Body of pancreas (tissue), 4 donors: ENCODE measurements around the gene PLXNB2.

ENCODE experiments used
- POLR2A ChIP-seq, 3 donors: fragments of 450-650 bp; IDR thresholded peaks; one replicate each; pipeline ENCODE4 v1.6.1; 2016; ENCODE audit warnings: antibody characterized with exemption in 3 of 3, mild to moderate bottlenecking in 2 of 3
- TF ChIP-seq, protein P1 (sequence below), 7 experiments: fragments of 450-650 bp in 4 of 7; fragments of 200-600 bp in 3 of 7; sonication (generic) in 3 of 7; IDR thresholded peaks; one replicate each; pipeline ENCODE4 v1.5.1; 2016 to 2019; ENCODE audit warnings: antibody characterized with exemption in 7 of 7

DNA sequence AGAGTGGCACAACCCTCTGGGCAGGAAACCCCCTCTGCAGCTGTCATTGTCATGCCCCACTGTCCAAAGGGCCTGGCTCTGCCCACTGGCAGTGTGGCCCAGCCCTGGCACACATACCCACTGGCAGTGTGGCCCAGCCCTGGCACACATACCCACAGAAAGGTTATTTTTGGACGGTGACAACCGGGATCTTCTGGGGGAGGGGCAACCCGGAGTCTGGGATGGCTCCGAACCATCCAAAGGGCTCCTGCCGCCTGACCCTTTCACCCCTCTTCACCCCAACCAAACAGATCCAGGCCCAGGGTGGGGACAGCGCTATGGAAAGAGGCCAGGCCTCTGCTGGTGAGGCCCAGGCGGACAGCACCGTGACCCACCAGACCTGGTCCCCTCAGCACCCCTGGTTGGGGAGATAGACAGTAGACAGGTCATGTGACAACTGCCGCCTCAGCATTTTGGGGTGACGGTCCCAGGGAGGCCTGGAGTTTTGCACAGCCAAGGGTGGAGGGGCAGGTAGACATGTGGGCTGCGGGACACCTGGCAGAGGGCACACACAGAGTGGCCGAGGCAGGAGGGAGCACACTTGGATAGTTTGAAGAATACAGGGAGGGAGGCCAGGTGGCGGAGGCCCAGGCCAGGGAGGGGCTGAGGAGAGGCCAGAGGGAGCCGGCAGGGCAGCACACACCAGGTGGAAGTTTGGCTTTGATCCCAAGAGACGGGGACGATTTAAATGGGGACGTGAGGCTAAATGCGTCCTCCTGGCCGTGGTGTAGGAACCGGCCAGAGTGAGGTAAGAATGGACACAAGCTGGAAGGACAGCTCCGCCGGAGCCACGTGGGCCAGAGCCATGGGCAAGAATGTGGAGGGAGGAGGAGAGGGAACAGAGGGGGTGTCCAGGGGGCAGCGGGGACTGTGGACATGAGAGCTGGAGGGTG is 48.8 kb downstream of the PLXNB2 start:
- TF ChIP-seq, protein P1, sequence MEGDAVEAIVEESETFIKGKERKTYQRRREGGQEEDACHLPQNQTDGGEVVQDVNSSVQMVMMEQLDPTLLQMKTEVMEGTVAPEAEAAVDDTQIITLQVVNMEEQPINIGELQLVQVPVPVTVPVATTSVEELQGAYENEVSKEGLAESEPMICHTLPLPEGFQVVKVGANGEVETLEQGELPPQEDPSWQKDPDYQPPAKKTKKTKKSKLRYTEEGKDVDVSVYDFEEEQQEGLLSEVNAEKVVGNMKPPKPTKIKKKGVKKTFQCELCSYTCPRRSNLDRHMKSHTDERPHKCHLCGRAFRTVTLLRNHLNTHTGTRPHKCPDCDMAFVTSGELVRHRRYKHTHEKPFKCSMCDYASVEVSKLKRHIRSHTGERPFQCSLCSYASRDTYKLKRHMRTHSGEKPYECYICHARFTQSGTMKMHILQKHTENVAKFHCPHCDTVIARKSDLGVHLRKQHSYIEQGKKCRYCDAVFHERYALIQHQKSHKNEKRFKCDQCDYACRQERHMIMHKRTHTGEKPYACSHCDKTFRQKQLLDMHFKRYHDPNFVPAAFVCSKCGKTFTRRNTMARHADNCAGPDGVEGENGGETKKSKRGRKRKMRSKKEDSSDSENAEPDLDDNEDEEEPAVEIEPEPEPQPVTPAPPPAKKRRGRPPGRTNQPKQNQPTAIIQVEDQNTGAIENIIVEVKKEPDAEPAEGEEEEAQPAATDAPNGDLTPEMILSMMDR (IDR thresholded peaks at IDR 0.05), result no peak
- no peak for TF ChIP-seq POLR2A (IDR thresholded peaks at IDR 0.05)
